Measurements from ENCODE around the gene FBXL7.

DNA sequence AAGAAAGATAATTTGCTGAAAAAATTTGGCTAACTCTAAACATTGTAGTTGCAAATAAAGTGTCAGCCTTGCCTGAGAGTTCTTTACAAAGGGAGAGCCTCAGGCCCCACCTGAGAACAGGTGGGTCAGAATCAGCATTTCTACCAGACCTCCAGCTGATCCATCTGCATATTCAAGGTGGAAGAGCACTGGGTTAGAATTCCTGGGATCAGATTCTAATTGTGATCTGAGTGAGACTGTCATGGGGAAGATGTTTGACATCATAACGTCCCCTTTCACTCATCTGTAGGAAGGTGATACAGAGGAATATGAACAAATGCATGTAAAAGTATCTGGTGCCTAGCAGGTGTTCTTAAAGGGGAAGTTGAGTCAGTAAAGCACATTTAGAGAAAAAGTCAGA, 54.6 kb downstream of the FBXL7 start:
- TF ChIP-seq, protein P1, sequence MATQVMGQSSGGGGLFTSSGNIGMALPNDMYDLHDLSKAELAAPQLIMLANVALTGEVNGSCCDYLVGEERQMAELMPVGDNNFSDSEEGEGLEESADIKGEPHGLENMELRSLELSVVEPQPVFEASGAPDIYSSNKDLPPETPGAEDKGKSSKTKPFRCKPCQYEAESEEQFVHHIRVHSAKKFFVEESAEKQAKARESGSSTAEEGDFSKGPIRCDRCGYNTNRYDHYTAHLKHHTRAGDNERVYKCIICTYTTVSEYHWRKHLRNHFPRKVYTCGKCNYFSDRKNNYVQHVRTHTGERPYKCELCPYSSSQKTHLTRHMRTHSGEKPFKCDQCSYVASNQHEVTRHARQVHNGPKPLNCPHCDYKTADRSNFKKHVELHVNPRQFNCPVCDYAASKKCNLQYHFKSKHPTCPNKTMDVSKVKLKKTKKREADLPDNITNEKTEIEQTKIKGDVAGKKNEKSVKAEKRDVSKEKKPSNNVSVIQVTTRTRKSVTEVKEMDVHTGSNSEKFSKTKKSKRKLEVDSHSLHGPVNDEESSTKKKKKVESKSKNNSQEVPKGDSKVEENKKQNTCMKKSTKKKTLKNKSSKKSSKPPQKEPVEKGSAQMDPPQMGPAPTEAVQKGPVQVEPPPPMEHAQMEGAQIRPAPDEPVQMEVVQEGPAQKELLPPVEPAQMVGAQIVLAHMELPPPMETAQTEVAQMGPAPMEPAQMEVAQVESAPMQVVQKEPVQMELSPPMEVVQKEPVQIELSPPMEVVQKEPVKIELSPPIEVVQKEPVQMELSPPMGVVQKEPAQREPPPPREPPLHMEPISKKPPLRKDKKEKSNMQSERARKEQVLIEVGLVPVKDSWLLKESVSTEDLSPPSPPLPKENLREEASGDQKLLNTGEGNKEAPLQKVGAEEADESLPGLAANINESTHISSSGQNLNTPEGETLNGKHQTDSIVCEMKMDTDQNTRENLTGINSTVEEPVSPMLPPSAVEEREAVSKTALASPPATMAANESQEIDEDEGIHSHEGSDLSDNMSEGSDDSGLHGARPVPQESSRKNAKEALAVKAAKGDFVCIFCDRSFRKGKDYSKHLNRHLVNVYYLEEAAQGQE (IDR thresholded peaks at IDR 0.05) = no peak
- TF ChIP-seq CTCF (IDR thresholded peaks at IDR 0.05; ENCODE audit: low read depth, low read length, missing input control) (no peak), FOXA2 (IDR thresholded peaks at IDR 0.05) (no peak), SP1 (IDR thresholded peaks at IDR 0.05) (no peak), RXRA (IDR thresholded peaks at IDR 0.05) (no peak), NR2F2 (IDR thresholded peaks at IDR 0.05) (no peak), RAD21 (IDR thresholded peaks at IDR 0.05) (no peak), ATF3 (IDR thresholded peaks at IDR 0.05) (no peak), TAF1 (conservative IDR thresholded peaks at IDR 0.05) (no peak), GABPA (IDR thresholded peaks at IDR 0.05 in 1 of 2, conservative IDR thresholded peaks at IDR 0.05 in 1 of 2) (no peak), MAX (IDR thresholded peaks at IDR 0.05) (no peak), HNF4G (IDR thresholded peaks at IDR 0.05) (no peak)
- TF ChIP-seq, protein P2, sequence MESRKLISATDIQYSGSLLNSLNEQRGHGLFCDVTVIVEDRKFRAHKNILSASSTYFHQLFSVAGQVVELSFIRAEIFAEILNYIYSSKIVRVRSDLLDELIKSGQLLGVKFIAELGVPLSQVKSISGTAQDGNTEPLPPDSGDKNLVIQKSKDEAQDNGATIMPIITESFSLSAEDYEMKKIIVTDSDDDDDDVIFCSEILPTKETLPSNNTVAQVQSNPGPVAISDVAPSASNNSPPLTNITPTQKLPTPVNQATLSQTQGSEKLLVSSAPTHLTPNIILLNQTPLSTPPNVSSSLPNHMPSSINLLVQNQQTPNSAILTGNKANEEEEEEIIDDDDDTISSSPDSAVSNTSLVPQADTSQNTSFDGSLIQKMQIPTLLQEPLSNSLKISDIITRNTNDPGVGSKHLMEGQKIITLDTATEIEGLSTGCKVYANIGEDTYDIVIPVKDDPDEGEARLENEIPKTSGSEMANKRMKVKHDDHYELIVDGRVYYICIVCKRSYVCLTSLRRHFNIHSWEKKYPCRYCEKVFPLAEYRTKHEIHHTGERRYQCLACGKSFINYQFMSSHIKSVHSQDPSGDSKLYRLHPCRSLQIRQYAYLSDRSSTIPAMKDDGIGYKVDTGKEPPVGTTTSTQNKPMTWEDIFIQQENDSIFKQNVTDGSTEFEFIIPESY (IDR thresholded peaks at IDR 0.05) = no peak

All from liver (tissue), 3 donors.